SK-N-MC (cell line): Measurements from ENCODE around the gene CCNA2.

ENCODE experiments used
- EZH2 ChIP-seq: fragments of 200-600 bp; sonication (generic); IDR thresholded peaks from one replicate; pipeline ENCODE4 v1.6.1; 2017; ENCODE audit warnings: antibody characterized with exemption
- FOXP2 ChIP-seq: optimal IDR thresholded peaks from 2 replicates; pipeline ENCODE3; 2011; ENCODE audit warnings: mild to moderate bottlenecking, moderate library complexity; ENCODE audit not compliant: insufficient read depth; ENCODE audit errors: extremely low read length, control extremely low read depth
- POLR2AphosphoS5 ChIP-seq: IDR thresholded peaks from 2 replicates; pipeline ENCODE4 v1.6.1; 2012; ENCODE audit warnings: mild to moderate bottlenecking, low read depth, low read length, borderline replicate concordance

DNA sequence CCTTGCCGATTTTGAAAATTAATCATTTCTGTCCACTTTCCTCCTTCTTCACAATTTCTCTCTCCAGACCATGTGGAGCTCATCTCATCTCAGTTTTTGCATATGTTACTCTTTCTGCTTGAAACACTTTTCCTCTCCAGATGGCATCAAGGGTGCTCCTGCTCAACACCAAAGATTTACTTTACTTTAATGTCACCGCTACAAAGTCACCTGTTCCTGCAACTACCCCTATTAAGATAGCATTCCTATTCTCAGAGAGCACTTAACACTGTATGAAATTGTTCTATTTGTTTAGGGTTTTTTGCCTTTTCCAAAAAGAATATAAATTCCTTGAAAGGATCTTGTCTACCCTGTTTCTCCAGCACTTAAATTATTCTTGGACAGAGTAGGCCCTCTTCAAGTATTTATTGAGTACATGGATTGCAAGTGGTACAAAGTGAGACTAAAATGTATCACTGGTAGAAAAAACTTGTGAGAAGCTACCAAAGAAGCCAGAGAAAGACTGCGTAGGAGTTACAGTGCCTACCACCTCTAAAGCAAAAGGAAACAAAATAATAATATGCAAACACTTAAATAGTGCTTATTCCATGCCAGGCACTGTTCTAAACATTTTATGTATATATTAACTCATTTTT is 23.7 kb downstream of the CCNA2 start:
- no peak for TF ChIP-seq EZH2
- no peak for TF ChIP-seq POLR2AphosphoS5
- TF ChIP-seq FOXP2: no peak
